Measurements from ENCODE around the gene PCSK6.

The PCSK6 gene

GRCh38 chr15:101380146-101380545 is 109.4 kb downstream of the PCSK6 start:
- TF ChIP-seq TAF1 (IDR thresholded peaks at IDR 0.05; ENCODE audit: low read depth) (no peak), EP300 (IDR thresholded peaks at IDR 0.05; ENCODE audit: borderline replicate concordance) (no peak), TEAD4 (IDR thresholded peaks at IDR 0.05) (no peak), ZBTB7A (IDR thresholded peaks at IDR 0.05; ENCODE audit: low read depth) (no peak), TCF12 (IDR thresholded peaks at IDR 0.05; ENCODE audit: low read depth) (no peak)

GRCh38 chr15:101379647-101380046 is 109.9 kb downstream of the PCSK6 start:
- TF ChIP-seq TAF1 (IDR thresholded peaks at IDR 0.05; ENCODE audit: low read depth) (no peak), CREB1 (IDR thresholded peaks at IDR 0.05; ENCODE audit: low read depth) (no peak), YY1 (IDR thresholded peaks at IDR 0.05; ENCODE audit: low read depth) (no peak), MAX (IDR thresholded peaks at IDR 0.05) (no peak), RAD21 (IDR thresholded peaks at IDR 0.05; ENCODE audit: low read depth) (no peak)

- no peak for TF ChIP-seq RAD21 (IDR thresholded peaks at IDR 0.05; ENCODE audit: low read depth)
- TF ChIP-seq MAX (IDR thresholded peaks at IDR 0.05), result no peak
- no peak for TF ChIP-seq TEAD4 (IDR thresholded peaks at IDR 0.05)
- TF ChIP-seq TAF1 (IDR thresholded peaks at IDR 0.05; ENCODE audit: low read depth), result no peak
- TF ChIP-seq CREB1 (IDR thresholded peaks at IDR 0.05; ENCODE audit: low read depth), result no peak
- no peak for TF ChIP-seq NFIC (IDR thresholded peaks at IDR 0.05)
- TF ChIP-seq CEBPB (IDR thresholded peaks at IDR 0.05), result no peak
- TF ChIP-seq TCF12 (IDR thresholded peaks at IDR 0.05; ENCODE audit: low read depth), result no peak
- TF ChIP-seq USF1 (IDR thresholded peaks at IDR 0.05), result no peak
- TF ChIP-seq ZBTB7A (IDR thresholded peaks at IDR 0.05; ENCODE audit: low read depth), result no peak
- no peak for TF ChIP-seq FOXM1 (IDR thresholded peaks at IDR 0.05; ENCODE audit: borderline replicate concordance, low read depth)
Measured at GRCh38 chr15:101378879-101379278, 110.6 kb downstream of the PCSK6 start.

- no peak for TF ChIP-seq MAX (IDR thresholded peaks at IDR 0.05)
- TF ChIP-seq USF1 (IDR thresholded peaks at IDR 0.05), result no peak
- no peak for TF ChIP-seq TEAD4 (IDR thresholded peaks at IDR 0.05)
- TF ChIP-seq CREB1 (IDR thresholded peaks at IDR 0.05; ENCODE audit: low read depth), result no peak
- TF ChIP-seq NFIC (IDR thresholded peaks at IDR 0.05), result no peak
- TF ChIP-seq TAF1 (IDR thresholded peaks at IDR 0.05; ENCODE audit: low read depth), result no peak
- no peak for TF ChIP-seq ZBTB7A (IDR thresholded peaks at IDR 0.05; ENCODE audit: low read depth)
- TF ChIP-seq YY1 (IDR thresholded peaks at IDR 0.05; ENCODE audit: low read depth), result no peak
- no peak for TF ChIP-seq TCF12 (IDR thresholded peaks at IDR 0.05; ENCODE audit: low read depth)
- TF ChIP-seq RAD21 (IDR thresholded peaks at IDR 0.05; ENCODE audit: low read depth), result no peak
- TF ChIP-seq CEBPB (IDR thresholded peaks at IDR 0.05), result no peak
Measured at GRCh38 chr15:101378171-101378755, 111.2 kb downstream of the PCSK6 start.

- TF ChIP-seq EP300 (IDR thresholded peaks at IDR 0.05; ENCODE audit: borderline replicate concordance), result no peak
- no peak for TF ChIP-seq TAF1 (IDR thresholded peaks at IDR 0.05; ENCODE audit: low read depth)
- no peak for TF ChIP-seq REST (IDR thresholded peaks at IDR 0.05; ENCODE audit: low read depth)
- no peak for TF ChIP-seq FOXM1 (IDR thresholded peaks at IDR 0.05; ENCODE audit: borderline replicate concordance, low read depth)
- no peak for TF ChIP-seq RAD21 (IDR thresholded peaks at IDR 0.05; ENCODE audit: low read depth)
- no peak for TF ChIP-seq MAX (IDR thresholded peaks at IDR 0.05)
- TF ChIP-seq USF1 (IDR thresholded peaks at IDR 0.05), result no peak
- no peak for TF ChIP-seq ZBTB7A (IDR thresholded peaks at IDR 0.05; ENCODE audit: low read depth)
- no peak for TF ChIP-seq TEAD4 (IDR thresholded peaks at IDR 0.05)
- TF ChIP-seq EGR1 (IDR thresholded peaks at IDR 0.05), result no peak
- TF ChIP-seq CREB1 (IDR thresholded peaks at IDR 0.05; ENCODE audit: low read depth), result no peak
- TF ChIP-seq CEBPB (IDR thresholded peaks at IDR 0.05), result no peak
Measured at GRCh38 chr15:101376615-101377395, 112.7 kb downstream of the PCSK6 start.

GRCh38 chr15:101374326-101374725 is 115.2 kb downstream of the PCSK6 start:
- TF ChIP-seq TEAD4 (IDR thresholded peaks at IDR 0.05), result no peak
- TF ChIP-seq MAX (IDR thresholded peaks at IDR 0.05), result no peak
- TF ChIP-seq EP300 (IDR thresholded peaks at IDR 0.05; ENCODE audit: borderline replicate concordance), result no peak
- no peak for TF ChIP-seq ZBTB7A (IDR thresholded peaks at IDR 0.05; ENCODE audit: low read depth)
- no peak for TF ChIP-seq NFIC (IDR thresholded peaks at IDR 0.05)
- TF ChIP-seq YY1 (IDR thresholded peaks at IDR 0.05; ENCODE audit: low read depth), result no peak
- no peak for TF ChIP-seq FOXM1 (IDR thresholded peaks at IDR 0.05; ENCODE audit: borderline replicate concordance, low read depth)
- no peak for TF ChIP-seq TAF1 (IDR thresholded peaks at IDR 0.05; ENCODE audit: low read depth)
- no peak for TF ChIP-seq CEBPB (IDR thresholded peaks at IDR 0.05)
- TF ChIP-seq EGR1 (IDR thresholded peaks at IDR 0.05), result no peak
- no peak for TF ChIP-seq RAD21 (IDR thresholded peaks at IDR 0.05; ENCODE audit: low read depth)
- no peak for TF ChIP-seq CREB1 (IDR thresholded peaks at IDR 0.05; ENCODE audit: low read depth)
- TF ChIP-seq REST (IDR thresholded peaks at IDR 0.05; ENCODE audit: low read depth), result no peak
- TF ChIP-seq TCF12 (IDR thresholded peaks at IDR 0.05; ENCODE audit: low read depth), result no peak
- no peak for TF ChIP-seq USF1 (IDR thresholded peaks at IDR 0.05)

Measured in Ishikawa (cell line).